Mucosa of rectum (tissue), 2 donors: ENCODE results near the gene SERPINB2.

Experiments used
- H3K27ac ChIP-seq, 2 donors: one replicate each; pipeline ENCODE4 v1.7.0; 2013; ENCODE audit warnings: inconsistent platforms in 2 of 2, low read depth in 2 of 2, low read length in 2 of 2
- H3K27me3 ChIP-seq, 2 donors: one replicate each; pipeline ENCODE4 v1.7.0; 2013; ENCODE audit warnings: low read length in 2 of 2; ENCODE audit not compliant: control insufficient read depth in 2 of 2, insufficient read depth in 2 of 2
- H3K36me3 ChIP-seq, 2 donors: one replicate each; pipeline ENCODE4 v1.7.0; 2013; ENCODE audit warnings: low read length in 2 of 2; ENCODE audit not compliant: control insufficient read depth in 2 of 2, insufficient read depth in 2 of 2
- H3K4me1 ChIP-seq, 2 donors: one replicate each; pipeline ENCODE4 v1.7.0; 2013; ENCODE audit warnings: low read length in 2 of 2, mild to moderate bottlenecking in 1 of 2; ENCODE audit not compliant: control insufficient read depth in 2 of 2, insufficient read depth in 2 of 2
- H3K4me3 ChIP-seq, 2 donors: one replicate each; pipeline ENCODE4 v1.7.0; 2013; ENCODE audit warnings: low read length in 2 of 2
- H3K9ac ChIP-seq, 2 donors: one replicate each; pipeline ENCODE4 v1.7.0; 2013; ENCODE audit warnings: low read length in 2 of 2, low read depth in 1 of 2, mild to moderate bottlenecking in 1 of 2
- H3K9me3 ChIP-seq, 2 donors: one replicate each; pipeline ENCODE4 v1.7.0; 2013; ENCODE audit warnings: low read length in 2 of 2; ENCODE audit not compliant: control insufficient read depth in 2 of 2
- donor health status: healthy.
- donor health status: Normal muscosa, but diverticular disease.

The SERPINB2 gene

GRCh38 chr18:63951302-63951705, 63.8 kb downstream of the SERPINB2 start:
- Histone ChIP-seq H3K4me1 (no peaks in the 10 kb centered on the region), H3K27me3 (peaks cover 3% of the 10 kb centered on the region in 2 donors), H3K36me3 (no peaks in the 10 kb centered on the region), H3K27ac (no peak overlapping the region), H3K9ac (no peak overlapping the region), H3K9me3 (no peaks in the 10 kb centered on the region), H3K4me3 (no peak overlapping the region)
